ENCODE measurements around the gene UBAC1.
"Not testable (repeated sequence)": the region's sequence is repeated elsewhere in the genome, so short reads cannot be mapped to it uniquely, and the experiment has no call there.

GRCh38 chr9:135966916-135967260 is 5.7 kb upstream of the UBAC1 start:
- TF ChIP-seq CTCF (IDR thresholded peaks at IDR 0.05 in 4 of 5, conservative IDR thresholded peaks at IDR 0.05 in 1 of 5); POLR2A (IDR thresholded peaks at IDR 0.05): not testable (repeated sequence)

Data from gastrocnemius medialis (tissue), 4 donors.